HG03571 (cell line): ENCODE measurements around the gene DDX39A.
"Not testable (repeated sequence)": the region's sequence is repeated elsewhere in the genome, so short reads cannot be mapped to it uniquely, and the experiment has no call there.

Experiments used
- ATAC-seq: cut with Tn5 transposase; IDR thresholded peaks from one replicate; pipeline ENCODE4 v1.9.1; 2021; ENCODE audit not compliant: unreplicated experiment

The DDX39A gene

GRCh38 chr19:14419106-14419813, at the start of gene DDX39A:
TSS of gene DDX39A (minus strand) at chr19:14419341. CDS start at chr19:14413220, 6,121 bp downstream.
- peak; percentile 77 for ATAC-seq

- ATAC-seq = no peak
Measured at GRCh38 chr19:14467816-14468215, 48.7 kb upstream of the DDX39A start.

GRCh38 chr19:14467391-14467790, 48.2 kb upstream of the DDX39A start:
- ATAC-seq = no peak

GRCh38 chr19:14463747-14464146, 44.6 kb upstream of the DDX39A start:
- ATAC-seq = no peak

- not testable (repeated sequence) for ATAC-seq
Measured at GRCh38 chr19:14462401-14462800, 43.3 kb upstream of the DDX39A start.

- ATAC-seq = no peak
Measured at GRCh38 chr19:14460935-14461334, 41.8 kb upstream of the DDX39A start.

GRCh38 chr19:14459703-14460102, 40.6 kb upstream of the DDX39A start:
- no peak for ATAC-seq

- ATAC-seq = not testable (repeated sequence)
Measured at GRCh38 chr19:14452303-14452702, 33.2 kb upstream of the DDX39A start.

- no peak for ATAC-seq
Measured at GRCh38 chr19:14450876-14451275, 31.7 kb upstream of the DDX39A start.

GRCh38 chr19:14450168-14450874, 31.2 kb upstream of the DDX39A start:
- ATAC-seq = no peak

GRCh38 chr19:14449321-14449720, 30.2 kb upstream of the DDX39A start:
- no peak for ATAC-seq

GRCh38 chr19:14446336-14447036, 27.3 kb upstream of the DDX39A start:
- ATAC-seq = no peak

- ATAC-seq = no peak
Measured at GRCh38 chr19:14443632-14444216, 24.6 kb upstream of the DDX39A start.

- no peak for ATAC-seq
Measured at GRCh38 chr19:14442891-14443631, 23.9 kb upstream of the DDX39A start.

GRCh38 chr19:14441041-14441938, 22.1 kb upstream of the DDX39A start:
- ATAC-seq = no peak

GRCh38 chr19:14440049-14440448, 20.9 kb upstream of the DDX39A start:
- peak; percentile 67 for ATAC-seq

- ATAC-seq = no peak
Measured at GRCh38 chr19:14439014-14439413, 19.9 kb upstream of the DDX39A start.

- no peak for ATAC-seq
Measured at GRCh38 chr19:14437578-14438140, 18.5 kb upstream of the DDX39A start.

- ATAC-seq = no peak
Measured at GRCh38 chr19:14435320-14436050, 16.3 kb upstream of the DDX39A start.
